Measurements from ENCODE around the gene CRKL. TPM values are rescaled to one million over a fixed set of nuclear protein-coding genes. Genes with fewer than 3 reads are reported as not detected.
A peak's percentile ranks its signal among the peaks of the same experiment; 100 is the strongest.

Gene CRKL, protein sequence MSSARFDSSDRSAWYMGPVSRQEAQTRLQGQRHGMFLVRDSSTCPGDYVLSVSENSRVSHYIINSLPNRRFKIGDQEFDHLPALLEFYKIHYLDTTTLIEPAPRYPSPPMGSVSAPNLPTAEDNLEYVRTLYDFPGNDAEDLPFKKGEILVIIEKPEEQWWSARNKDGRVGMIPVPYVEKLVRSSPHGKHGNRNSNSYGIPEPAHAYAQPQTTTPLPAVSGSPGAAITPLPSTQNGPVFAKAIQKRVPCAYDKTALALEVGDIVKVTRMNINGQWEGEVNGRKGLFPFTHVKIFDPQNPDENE
- total RNA-seq (2021) (79.0 and 82.5 TPM in 2 replicates), Bru-seq, nascent RNA (percentile 87 among the genes with signal in this experiment), BruChase-seq, experiment 1, labeled RNA remaining after a 2-hour chase (percentile 96 among the genes with signal in this experiment), BruChase-seq, experiment 2, labeled RNA remaining after a 6-hour chase (percentile 94 among the genes with signal in this experiment)
- long read RNA-seq, full-length matches to known transcripts: 81 of 138 reads
- long read RNA-seq, partial matches to known transcripts: 17 of 138 reads
- long read RNA-seq, other reads (novel, unspliced or antisense): 40 of 138 reads

DNA sequence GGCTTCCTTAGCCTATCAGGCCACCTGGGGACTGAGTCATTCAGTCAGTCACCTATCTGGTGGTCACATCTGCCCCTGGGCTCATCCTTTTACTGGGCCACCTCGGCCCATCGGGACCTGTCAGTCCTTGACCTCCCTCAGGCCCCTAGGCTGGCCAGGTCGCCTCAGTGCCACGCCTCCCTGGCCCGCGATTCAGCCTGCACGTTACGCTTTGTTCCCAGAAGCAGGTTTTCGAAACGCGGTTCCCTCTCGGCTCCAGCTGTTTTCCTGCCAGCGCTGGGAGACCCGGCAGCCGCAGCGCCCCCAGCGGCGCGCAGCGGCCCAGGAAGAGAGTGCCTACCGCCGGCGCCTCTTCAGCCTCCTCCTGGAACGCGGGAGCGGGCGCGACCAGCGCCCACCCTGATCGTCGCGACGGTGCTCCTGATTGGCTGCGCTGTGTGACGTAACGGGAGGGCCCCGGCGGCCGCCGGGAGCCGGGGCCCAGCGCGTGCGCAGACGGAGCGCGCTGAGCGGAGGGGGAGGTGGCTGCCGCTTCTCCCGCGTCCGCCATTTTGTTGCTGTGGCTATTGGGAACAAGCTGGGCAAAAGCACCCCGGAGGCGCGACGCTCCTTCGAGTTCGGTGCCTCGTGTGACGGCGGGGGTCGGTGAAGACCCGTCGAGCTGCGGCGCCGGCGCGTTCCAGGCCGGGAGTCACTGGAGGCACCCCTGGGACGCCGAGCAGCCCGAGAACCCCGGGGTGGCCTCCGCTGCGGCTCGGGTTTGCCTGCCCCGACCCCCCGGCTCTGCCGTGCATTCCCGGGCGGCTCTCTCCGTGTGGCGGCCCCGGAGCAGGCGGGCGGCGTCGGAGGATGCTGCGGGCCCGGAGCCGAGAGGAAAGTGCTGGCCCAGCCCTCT, at the start of gene CRKL:
TSS of gene CRKL (plus strand) at position 492 of the 895 bp plus-strand sequence. CDS start 528 bp downstream, outside the sequence.
- TF ChIP-seq CTCF (conservative IDR thresholded peaks at IDR 0.05; ENCODE audit: low read depth, low read length): peak; percentile 97
- no peak for TF ChIP-seq EZH2 (IDR thresholded peaks at IDR 0.05; ENCODE audit: borderline replicate concordance, low read depth, low read length, poor library complexity, severe bottlenecking)
- Histone ChIP-seq H3K27me3 (replicated peaks; ENCODE audit: insufficient read depth, low read depth, low read length, poor library complexity) (no peaks in the 10 kb centered on the region), H3K4me1 (ENCODE audit: insufficient read depth, low read length, poor library complexity, severe bottlenecking) (peaks cover 15% of the 10 kb centered on the region), H3K36me3 (ENCODE audit: insufficient read depth, low read length, poor library complexity, severe bottlenecking) (peaks cover 4% of the 10 kb centered on the region), H3K9me3 (ENCODE audit: low read depth, low read length, poor library complexity, severe bottlenecking) (no peaks in the 10 kb centered on the region), H3K4me3 (ENCODE audit: low read depth, low read length, poor library complexity, severe bottlenecking) (peak within 1 kb of the TSS; percentile 95), H3K27ac (ENCODE audit: low read depth, low read length, poor library complexity, severe bottlenecking) (peak within 1 kb of the TSS; percentile 97)
- DNase-seq (ENCODE audit: low spot score): peak; percentile 99
- ChIA-PET CTCF (interaction anchor here (0.6 to 1.3 kb wide), 6 partner anchors 8 to 1820 kb away, joined by 3 to 5 read pairs (median 4); partner anchors contain the start of gene LZTR1), POLR2A (ENCODE audit: low non-redundant PET) (no interaction called here)
- intact Hi-C loops (cut with micrococcal nuclease; ENCODE audit: unreplicated experiment): no loop called here
- BruUV-seq (replicated peaks): TSS peak; percentile 98

GRCh38 chr22:20868025-20868962, 48.9 kb upstream of the CRKL start:
- no peak overlapping the region for H3K27ac ChIP-seq (ENCODE audit: low read depth, low read length, poor library complexity, severe bottlenecking)
- no peak overlapping the region for H3K4me3 ChIP-seq (ENCODE audit: low read depth, low read length, poor library complexity, severe bottlenecking)
- no peaks in the 10 kb centered on the region for H3K9me3 ChIP-seq (ENCODE audit: low read depth, low read length, poor library complexity, severe bottlenecking)
- TF ChIP-seq CTCF (conservative IDR thresholded peaks at IDR 0.05; ENCODE audit: low read depth, low read length) (no peak), EZH2 (IDR thresholded peaks at IDR 0.05; ENCODE audit: borderline replicate concordance, low read depth, low read length, poor library complexity, severe bottlenecking) (no peak)
- no peak for DNase-seq (ENCODE audit: low spot score)
- ChIA-PET POLR2A (ENCODE audit: low non-redundant PET) (interaction anchor here (0.6 kb wide), 1 partner anchor 10 kb away, joined by 3 read pairs; the partner anchor contains the start of genes PI4KA and SNAP29), CTCF (no interaction called here)
- no peaks in the 10 kb centered on the region for H3K27me3 ChIP-seq (replicated peaks; ENCODE audit: insufficient read depth, low read depth, low read length, poor library complexity)
- H3K4me1 ChIP-seq (ENCODE audit: insufficient read depth, low read length, poor library complexity, severe bottlenecking): no peaks in the 10 kb centered on the region
- no TSS peak for BruUV-seq (replicated peaks)
- intact Hi-C loops (cut with micrococcal nuclease; ENCODE audit: unreplicated experiment): no loop called here
- H3K36me3 ChIP-seq (ENCODE audit: insufficient read depth, low read length, poor library complexity, severe bottlenecking): peaks cover 9% of the 10 kb centered on the region

Measured in A673 (cell line).